Hepatocyte (in vitro differentiated cells): ENCODE measurements around the gene HSPB6.

Experiments
- EZH2 ChIP-seq: fragments of 200-600 bp; sonication (generic); IDR thresholded peaks from 2 replicates; pipeline ENCODE4 v1.6.1; 2016; ENCODE audit warnings: antibody characterized with exemption, mild to moderate bottlenecking, borderline replicate concordance
- TF ChIP-seq, protein P1 (sequence below): fragments of 200-600 bp; sonication (generic); IDR thresholded peaks from 2 replicates; pipeline ENCODE4 v1.5.1; 2016; ENCODE audit warnings: antibody characterized with exemption, mild to moderate bottlenecking; ENCODE audit not compliant: poor library complexity

- TF ChIP-seq, protein P1, sequence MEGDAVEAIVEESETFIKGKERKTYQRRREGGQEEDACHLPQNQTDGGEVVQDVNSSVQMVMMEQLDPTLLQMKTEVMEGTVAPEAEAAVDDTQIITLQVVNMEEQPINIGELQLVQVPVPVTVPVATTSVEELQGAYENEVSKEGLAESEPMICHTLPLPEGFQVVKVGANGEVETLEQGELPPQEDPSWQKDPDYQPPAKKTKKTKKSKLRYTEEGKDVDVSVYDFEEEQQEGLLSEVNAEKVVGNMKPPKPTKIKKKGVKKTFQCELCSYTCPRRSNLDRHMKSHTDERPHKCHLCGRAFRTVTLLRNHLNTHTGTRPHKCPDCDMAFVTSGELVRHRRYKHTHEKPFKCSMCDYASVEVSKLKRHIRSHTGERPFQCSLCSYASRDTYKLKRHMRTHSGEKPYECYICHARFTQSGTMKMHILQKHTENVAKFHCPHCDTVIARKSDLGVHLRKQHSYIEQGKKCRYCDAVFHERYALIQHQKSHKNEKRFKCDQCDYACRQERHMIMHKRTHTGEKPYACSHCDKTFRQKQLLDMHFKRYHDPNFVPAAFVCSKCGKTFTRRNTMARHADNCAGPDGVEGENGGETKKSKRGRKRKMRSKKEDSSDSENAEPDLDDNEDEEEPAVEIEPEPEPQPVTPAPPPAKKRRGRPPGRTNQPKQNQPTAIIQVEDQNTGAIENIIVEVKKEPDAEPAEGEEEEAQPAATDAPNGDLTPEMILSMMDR = no peak
- TF ChIP-seq EZH2 = no peak
Measured at GRCh38 chr19:35724560-35724959, 32.3 kb downstream of the HSPB6 start.
